ENCODE results near the gene C1QTNF1. TPM values are rescaled to one million over a fixed set of nuclear protein-coding genes. Genes with fewer than 3 reads are reported as not detected.

The C1QTNF1 gene
- total and polyA plus RNA-seq, 9 of the 15 experiments (the other 6 are each of a cell fraction or from before 2014, with no cell fraction given), result 0.09 TPM; not detected in 8

GRCh38 chr17:79080349-79080748, 56.4 kb downstream of the C1QTNF1 start:
- intact Hi-C loops (cut with micrococcal nuclease) (loop anchor here (5.0 kb wide), 1 partner anchor 33 kb away; no protein-coding TSS in a partner anchor), in situ Hi-C loops (cut with MboI) (no loop called here)
- ChIA-PET CTCF (ENCODE audit: low intra/inter-chr PET ratio) (no interaction called here), POLR2A (no interaction called here)
- H3K4me3 ChIP-seq, result no peak overlapping the region
- H3K27ac ChIP-seq (ENCODE audit: extremely low read depth, low read depth, low read length), result no peak overlapping the region
- peaks cover 10% of the 10 kb centered on the region for H4K20me1 ChIP-seq (replicated peaks; ENCODE audit: control insufficient read depth, insufficient read depth, low read length)
- no peaks in the 10 kb centered on the region for H3K27me3 ChIP-seq (ENCODE audit: control insufficient read depth in 2 of 2, insufficient read depth in 2 of 2, low read length in 2 of 2)
- peaks cover 8% of the 10 kb centered on the region; the same call in 2 of the 3 replicates for H3K79me2 ChIP-seq (ENCODE audit: control insufficient read depth, insufficient read depth, low read length)
- H3K4me1 ChIP-seq (replicated peaks in 1 of 2; ENCODE audit: control insufficient read depth in 2 of 2, insufficient read depth in 2 of 2, low read length in 2 of 2), result peaks cover 6 to 23% of the 10 kb centered on the region in 2 experiments; a peak in 4 of 5 replicates
- 96% methylated on average over 9 of the region's 18 CpGs for WGBS (ENCODE audit: insufficient coverage, low coverage, missing lambda C conversion rate)
- no peaks in the 10 kb centered on the region for H3K9me3 ChIP-seq (replicated peaks; ENCODE audit: control insufficient read depth, insufficient read depth, low read depth, low read length)
- peaks cover 3% of the 10 kb centered on the region for H3K9me1 ChIP-seq (ENCODE audit: control insufficient read depth, insufficient read depth, low read length)
- FAIRE-seq (no peak), ATAC-seq (no peak), DNase-seq (ENCODE audit: extremely low read depth in 1 of 4, low spot score in 3 of 4) (no peak)
- H3K4me2 ChIP-seq (ENCODE audit: insufficient read depth, low read length), result no peak overlapping the region
- no peak overlapping the region for H2AFZ ChIP-seq (ENCODE audit: low read depth, low read length)
- BruUV-seq (replicated peaks), result no TSS peak
- TF ChIP-seq CREBBP (IDR thresholded peaks at IDR 0.05; ENCODE audit: low read depth, low read length) (no peak), POLR2G (IDR thresholded peaks at IDR 0.05; ENCODE audit: low read depth, low read length) (no peak)
- no peak overlapping the region; a peak in 1 of 4 replicates for H3K9ac ChIP-seq (ENCODE audit: insufficient read depth in 1 of 2, low read depth in 2 of 2, low read length in 2 of 2)
- H3K36me3 ChIP-seq (ENCODE audit: control insufficient read depth, insufficient read depth, low read length), result peaks cover 67% of the 10 kb centered on the region; the same call in 1 of the 3 replicates

GRCh38 chr17:79080761-79081290, 56.9 kb downstream of the C1QTNF1 start:
- no peak for FAIRE-seq
- Histone ChIP-seq H4K20me1 (replicated peaks; ENCODE audit: control insufficient read depth, insufficient read depth, low read length) (peaks cover 10% of the 10 kb centered on the region), H3K9me1 (ENCODE audit: control insufficient read depth, insufficient read depth, low read length) (peaks cover 3% of the 10 kb centered on the region), H3K79me2 (ENCODE audit: control insufficient read depth, insufficient read depth, low read length) (peaks cover 3% of the 10 kb centered on the region; the same call in 2 of the 3 replicates), H3K36me3 (ENCODE audit: control insufficient read depth, insufficient read depth, low read length) (peaks cover 72% of the 10 kb centered on the region; the same call in 1 of the 3 replicates), H3K4me2 (ENCODE audit: insufficient read depth, low read length) (no peak overlapping the region), H3K9me3 (replicated peaks; ENCODE audit: control insufficient read depth, insufficient read depth, low read depth, low read length) (no peaks in the 10 kb centered on the region), H3K4me3 (no peak overlapping the region), H2AFZ (ENCODE audit: low read depth, low read length) (no peak overlapping the region), H3K27me3 (ENCODE audit: control insufficient read depth in 2 of 2, insufficient read depth in 2 of 2, low read length in 2 of 2) (no peaks in the 10 kb centered on the region), H3K4me1 (replicated peaks in 1 of 2; ENCODE audit: control insufficient read depth in 2 of 2, insufficient read depth in 2 of 2, low read length in 2 of 2) (peaks cover 1 to 22% of the 10 kb centered on the region in 2 experiments; a peak in 4 of 5 replicates), H3K27ac (ENCODE audit: extremely low read depth, low read depth, low read length) (no peak overlapping the region), H3K9ac (ENCODE audit: insufficient read depth in 1 of 2, low read depth in 2 of 2, low read length in 2 of 2) (no peak overlapping the region; a peak in 1 of 4 replicates)
- TF ChIP-seq TEAD2 (tag; IDR thresholded peaks at IDR 0.05) (no peak), HNRNPH1 (optimal IDR thresholded peaks at IDR 0.05; ENCODE audit: low read depth, low read length) (no peak), NR2F6 (CRISPR knock-in tag; IDR thresholded peaks at IDR 0.05) (no peak)
- BruUV-seq (replicated peaks), result no TSS peak
- DNase-seq (ENCODE audit: extremely low read depth in 1 of 4, low spot score in 3 of 4), result no peak
- ChIA-PET POLR2A (interaction anchor here (1.6 kb wide), 1 partner anchor 19 kb away, joined by 3 read pairs; no protein-coding TSS in a partner anchor), CTCF (ENCODE audit: low intra/inter-chr PET ratio) (no interaction called here)
- 88% methylated on average over 10 of the region's 17 CpGs for WGBS (ENCODE audit: insufficient coverage, low coverage, missing lambda C conversion rate)
- in situ Hi-C loops (cut with MboI), result no loop called here
- ATAC-seq, result no peak
- intact Hi-C loops (cut with micrococcal nuclease), result loop anchor here (5.0 kb wide), 1 partner anchor 34 kb away; no protein-coding TSS in a partner anchor

Measured in K562 (cell line).